Activated naive CD4-positive, alpha-beta T cell treated with anti-CD3 and anti-CD28 coated beads for 36 hours (primary cell): Measurements from ENCODE around the gene TMEM50A. TPM values are rescaled to one million over a fixed set of nuclear protein-coding genes. Genes with fewer than 3 reads are reported as not detected.
"Not testable (repeated sequence)": the region's sequence is repeated elsewhere in the genome, so short reads cannot be mapped to it uniquely, and the experiment has no call there.

Experiments used
- CTCF ChIA-PET: fragments of 350-600 bp; sonication (Branson Sonifier 250); formaldehyde crosslinking; loops from one replicate; lab custom pipeline; 2021; ENCODE audit warnings: antibody characterized with exemption; lab: Charles Lee
- DNase-seq: peaks from one replicate; pipeline ENCODE4 v3.0.0-alpha.2; 2020
- H3K27ac Mint-ChIP-seq: one replicate; pipeline ENCODE4 v1.8.0; 2021; ENCODE audit warnings: mild to moderate bottlenecking, mixed read lengths
- H3K27me3 Mint-ChIP-seq: one replicate; pipeline ENCODE4 v1.8.0; 2021; ENCODE audit warnings: low read depth, mixed read lengths
- H3K36me3 Mint-ChIP-seq: one replicate; pipeline ENCODE4 v1.8.0; 2021; ENCODE audit warnings: low read depth, mixed read lengths
- H3K4me1 Mint-ChIP-seq: one replicate; pipeline ENCODE4 v1.8.0; 2021; ENCODE audit warnings: low read depth, mixed read lengths
- H3K4me3 Mint-ChIP-seq: one replicate; pipeline ENCODE4 v1.8.0; 2021; ENCODE audit warnings: mild to moderate bottlenecking, moderate library complexity, mixed read lengths
- H3K9me3 Mint-ChIP-seq: one replicate; pipeline ENCODE4 v1.8.0; 2021; ENCODE audit warnings: mixed read lengths
- intact Hi-C: fragments of 100-400 bp; cut with micrococcal nuclease; formaldehyde crosslinking; loops from one replicate; pipeline ENCODE4 v1.15.1; 2023
- total RNA-seq, 2 experiments: library from RNA; stranded (reverse); gene quantifications; one replicate each; pipeline ENCODE4 v1.2.3, GENCODE V29; 2021

TMEM50A gene
- total RNA-seq, 2 experiments from 2014 or later, result 96.2 to 98.3 TPM

DNA sequence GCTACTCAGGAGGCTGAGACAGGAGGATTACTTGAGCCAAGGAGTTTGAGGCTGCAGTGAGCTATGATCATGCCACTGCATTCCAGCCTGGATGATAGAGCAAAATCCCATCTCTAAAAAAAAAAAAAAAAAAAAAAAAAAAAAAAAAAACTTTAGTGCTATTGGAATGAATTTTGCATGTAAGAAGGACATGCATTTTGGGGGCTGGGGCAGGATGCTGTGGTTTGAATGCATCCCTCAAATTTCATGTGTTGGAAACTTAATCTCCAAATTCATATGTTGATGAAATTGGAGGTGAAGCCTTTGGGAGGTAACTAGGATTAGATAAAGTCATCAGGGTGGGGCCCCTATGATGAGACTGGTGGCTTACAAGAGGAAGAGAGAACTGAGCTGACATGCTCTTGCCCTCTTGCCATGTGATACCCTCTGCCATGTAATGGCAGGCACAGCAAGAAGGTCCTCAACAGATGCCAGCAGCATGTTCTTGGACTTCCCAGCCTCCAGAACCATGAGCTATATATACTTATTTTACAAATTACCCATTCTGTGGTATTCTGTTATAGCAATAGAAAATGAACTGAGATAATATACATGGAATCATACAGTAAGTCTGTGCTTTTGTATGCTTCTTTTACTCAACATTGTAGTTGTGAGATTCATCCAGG lies 25.2 kb upstream of the TMEM50A start:
- H3K4me3 Mint-ChIP-seq, H3K27me3 Mint-ChIP-seq, CTCF ChIA-PET, H3K36me3 Mint-ChIP-seq, intact Hi-C loops, DNase-seq, H3K4me1 Mint-ChIP-seq, H3K27ac Mint-ChIP-seq, H3K9me3 Mint-ChIP-seq: not testable (repeated sequence)

DNA sequence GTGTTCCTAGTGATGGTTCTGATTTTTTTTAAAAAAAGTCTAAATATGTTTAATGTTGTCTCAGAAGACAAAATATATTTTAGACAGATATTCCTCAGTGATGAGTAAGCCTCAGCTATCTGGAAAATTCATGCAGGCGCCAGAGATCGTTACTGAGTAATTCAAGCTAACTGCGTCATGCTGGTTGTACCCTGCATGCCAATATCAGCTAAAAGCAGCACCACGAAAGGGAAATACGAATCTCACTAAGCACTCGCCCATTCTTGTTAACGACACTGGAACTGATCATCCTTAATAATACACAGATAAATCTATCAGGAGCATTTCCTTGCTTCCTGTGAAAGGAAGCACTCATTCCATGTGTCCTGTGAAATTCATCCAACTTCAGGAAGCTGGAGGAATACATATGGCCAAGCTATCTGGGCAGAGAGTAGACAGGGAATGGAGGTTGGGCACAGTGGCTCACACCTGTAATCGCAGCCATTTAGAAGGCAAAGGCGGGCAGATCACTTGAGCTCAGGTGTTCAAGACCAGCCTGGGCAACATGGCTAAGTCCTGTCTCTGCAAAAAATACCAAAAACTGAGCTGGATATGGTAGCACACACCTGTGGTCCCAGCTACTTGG lies 17.7 kb upstream of the TMEM50A start:
- H3K36me3 Mint-ChIP-seq, H3K27me3 Mint-ChIP-seq, intact Hi-C loops, H3K9me3 Mint-ChIP-seq, DNase-seq, H3K4me1 Mint-ChIP-seq, H3K27ac Mint-ChIP-seq, H3K4me3 Mint-ChIP-seq, CTCF ChIA-PET: not testable (repeated sequence)

DNA sequence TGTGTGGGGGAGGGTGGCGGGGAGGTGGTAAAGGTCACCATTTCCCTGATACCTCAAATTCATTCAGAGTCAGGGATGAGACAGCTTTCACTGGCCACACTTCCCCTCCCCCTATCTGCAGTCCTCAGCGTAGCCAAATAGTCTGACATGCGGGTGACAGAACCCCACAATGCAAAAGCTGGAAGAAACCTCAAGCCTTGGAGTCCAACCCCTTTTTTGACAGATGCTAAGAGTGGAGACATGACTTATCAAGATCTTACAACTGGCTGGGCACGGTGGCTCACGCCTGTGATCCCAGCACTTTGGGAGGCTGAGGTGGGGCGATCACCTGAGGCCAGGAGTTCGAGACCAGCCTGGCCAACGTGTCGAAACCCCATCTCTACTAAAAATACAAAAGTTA lies 16.0 kb upstream of the TMEM50A start:
- intact Hi-C loops, H3K27ac Mint-ChIP-seq, H3K36me3 Mint-ChIP-seq, H3K4me3 Mint-ChIP-seq, DNase-seq, H3K4me1 Mint-ChIP-seq, H3K27me3 Mint-ChIP-seq, H3K9me3 Mint-ChIP-seq, CTCF ChIA-PET: not testable (repeated sequence)

DNA sequence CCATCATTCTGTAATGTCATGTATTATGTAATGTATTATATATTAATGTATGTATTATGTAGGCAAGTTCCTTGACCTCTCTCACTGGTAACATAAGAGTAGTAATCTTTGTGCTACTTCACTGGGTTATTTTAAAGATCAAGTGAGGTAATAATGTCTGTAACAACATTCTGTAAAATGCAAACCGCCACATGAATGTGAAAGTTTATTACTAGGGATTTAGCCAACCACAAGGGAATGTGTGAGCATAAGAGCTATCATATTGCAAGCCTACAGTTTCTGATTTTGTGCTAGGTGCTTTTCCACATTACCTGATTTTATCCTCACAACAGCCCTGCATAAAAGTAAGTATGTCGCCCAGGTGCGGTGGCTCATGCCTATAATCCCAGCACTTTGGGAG lies 13.7 kb upstream of the TMEM50A start:
- H3K4me1 Mint-ChIP-seq, CTCF ChIA-PET, DNase-seq, intact Hi-C loops, H3K9me3 Mint-ChIP-seq, H3K27me3 Mint-ChIP-seq, H3K4me3 Mint-ChIP-seq, H3K27ac Mint-ChIP-seq, H3K36me3 Mint-ChIP-seq: not testable (repeated sequence)

DNA sequence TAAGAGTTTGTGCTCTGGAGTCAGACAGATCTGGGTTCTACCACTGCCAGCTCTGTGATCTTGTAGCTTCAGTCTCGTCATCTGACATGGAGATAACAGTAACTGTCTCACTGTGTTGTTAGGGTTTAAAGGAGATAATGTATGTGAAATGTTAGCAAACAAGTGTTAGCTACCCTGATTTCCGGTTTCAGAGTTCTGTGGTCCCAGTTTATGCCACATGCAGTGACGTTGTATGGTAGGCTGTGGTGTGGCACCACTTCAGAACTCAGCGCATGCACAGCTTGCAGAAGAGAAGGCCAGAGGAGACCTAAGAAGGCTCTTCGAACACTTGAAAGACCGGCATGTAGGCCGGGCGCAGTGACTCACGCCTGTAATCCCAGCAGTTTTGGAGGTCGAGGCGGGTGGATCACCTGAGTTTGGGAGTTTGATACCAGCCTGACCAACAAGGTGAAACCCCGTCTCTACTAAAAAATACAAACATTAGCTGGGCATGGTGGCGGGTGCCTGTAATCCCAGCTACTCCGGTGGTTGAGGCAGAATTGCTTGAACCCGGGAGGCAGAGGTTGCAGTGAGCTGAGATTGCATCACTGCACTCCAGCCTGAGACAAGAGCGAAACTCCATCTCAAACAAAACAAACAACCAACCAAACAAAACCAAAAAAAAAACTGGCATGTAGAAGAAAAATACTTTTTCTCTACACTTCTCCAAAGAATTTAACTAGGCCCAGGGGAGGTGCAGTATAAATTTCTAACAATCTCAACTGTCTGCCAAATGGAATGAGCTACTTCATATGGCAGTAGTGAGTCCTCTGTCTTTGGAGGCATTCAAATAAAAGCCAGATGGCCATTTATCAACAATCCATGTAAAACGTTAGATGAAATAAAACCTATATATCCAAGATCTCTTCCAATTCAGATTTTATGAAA lies 10.0 kb upstream of the TMEM50A start:
- intact Hi-C loops, CTCF ChIA-PET, H3K4me3 Mint-ChIP-seq, H3K27ac Mint-ChIP-seq, DNase-seq, H3K4me1 Mint-ChIP-seq, H3K36me3 Mint-ChIP-seq, H3K9me3 Mint-ChIP-seq, H3K27me3 Mint-ChIP-seq: not testable (repeated sequence)

DNA sequence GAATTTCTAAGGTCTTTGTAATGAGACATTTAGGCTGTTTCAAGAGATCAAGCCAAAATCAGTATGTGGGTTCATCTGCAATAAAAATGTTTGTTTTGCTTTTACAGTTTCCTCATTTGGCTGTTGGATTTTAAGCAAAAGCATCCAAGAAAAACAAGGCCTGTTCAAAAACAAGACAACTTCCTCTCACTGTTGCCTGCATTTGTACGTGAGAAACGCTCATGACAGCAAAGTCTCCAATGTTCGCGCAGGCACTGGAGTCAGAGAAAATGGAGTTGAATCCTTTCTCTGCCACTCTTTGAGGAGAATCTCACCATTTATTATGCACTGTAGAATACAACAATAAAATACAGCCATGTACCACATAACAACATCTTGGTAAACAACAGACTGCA lies 9.3 kb upstream of the TMEM50A start:
- H3K36me3 Mint-ChIP-seq, H3K27ac Mint-ChIP-seq, DNase-seq, H3K27me3 Mint-ChIP-seq, intact Hi-C loops, H3K9me3 Mint-ChIP-seq, H3K4me3 Mint-ChIP-seq, CTCF ChIA-PET: not testable (repeated sequence)
- H3K4me1 Mint-ChIP-seq, result peaks cover 11% of the 10 kb centered on the region

DNA sequence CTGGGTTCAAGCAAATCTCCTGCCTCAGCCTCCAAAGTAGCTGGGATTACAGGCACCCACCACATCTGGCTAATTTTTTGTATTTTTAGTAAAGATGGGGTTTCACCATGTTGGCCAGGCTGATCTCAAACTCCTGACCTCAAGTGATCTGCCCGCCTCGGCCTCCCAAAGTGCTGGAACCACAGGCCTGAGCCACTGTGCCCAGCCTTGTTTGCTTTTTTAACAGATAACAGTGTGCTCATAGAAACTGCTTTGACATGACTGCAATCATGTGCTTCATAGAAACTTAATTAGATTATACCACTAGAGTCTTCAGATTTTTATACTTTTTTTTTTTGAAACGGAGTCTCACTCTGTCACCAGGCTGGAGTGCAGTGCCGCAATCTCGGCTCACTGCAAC lies 8.8 kb upstream of the TMEM50A start:
- H3K27me3 Mint-ChIP-seq, H3K27ac Mint-ChIP-seq, intact Hi-C loops, DNase-seq, H3K9me3 Mint-ChIP-seq, H3K4me3 Mint-ChIP-seq, H3K36me3 Mint-ChIP-seq, CTCF ChIA-PET: not testable (repeated sequence)
- H3K4me1 Mint-ChIP-seq, result peaks cover 11% of the 10 kb centered on the region

DNA sequence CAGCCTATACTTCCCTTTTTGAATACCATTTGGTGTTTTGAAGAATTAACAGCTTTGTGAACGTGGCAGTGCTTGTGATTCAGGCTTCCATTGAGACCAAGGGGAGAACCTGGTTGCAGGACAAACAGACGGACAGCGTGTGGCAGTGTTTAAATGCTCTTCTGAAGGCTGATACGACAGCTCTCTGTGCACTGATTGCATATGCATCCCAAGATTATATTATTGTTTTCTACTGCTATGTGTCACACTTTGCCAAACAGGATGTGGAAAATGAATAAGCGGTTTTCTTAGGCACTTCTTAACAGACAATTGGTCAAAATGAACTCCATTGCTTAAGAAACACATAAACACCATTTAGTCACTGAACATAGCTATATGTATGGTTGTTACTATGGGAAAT lies 8.2 kb upstream of the TMEM50A start:
- H3K27me3 Mint-ChIP-seq, DNase-seq, intact Hi-C loops, CTCF ChIA-PET, H3K27ac Mint-ChIP-seq, H3K36me3 Mint-ChIP-seq, H3K9me3 Mint-ChIP-seq, H3K4me3 Mint-ChIP-seq: not testable (repeated sequence)
- peaks cover 13% of the 10 kb centered on the region for H3K4me1 Mint-ChIP-seq

DNA sequence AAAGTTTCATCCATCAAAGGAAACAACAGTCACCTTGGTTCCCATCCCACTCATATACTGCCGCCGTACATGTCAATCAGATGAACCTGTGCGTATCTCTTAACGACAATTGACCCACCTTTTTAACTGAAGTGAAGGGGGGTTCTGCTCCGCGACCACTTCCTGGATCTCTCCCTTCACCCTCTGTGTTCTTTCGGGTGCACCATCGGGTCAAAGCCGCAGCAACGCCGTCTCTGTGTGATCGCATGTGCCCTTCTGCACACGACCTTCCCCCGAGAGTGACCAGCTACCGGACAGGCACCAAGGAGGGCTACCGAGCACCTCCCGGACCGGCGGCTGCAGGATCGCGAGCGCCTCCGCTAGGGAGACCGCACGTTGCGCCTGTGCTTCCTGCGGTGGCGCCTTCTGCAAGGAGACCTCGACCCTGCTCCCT lies 1.2 kb upstream of the TMEM50A start:
- CTCF ChIA-PET, H3K9me3 Mint-ChIP-seq, H3K27me3 Mint-ChIP-seq, H3K36me3 Mint-ChIP-seq: not testable (repeated sequence)
- H3K27ac Mint-ChIP-seq, result peak overlapping the region; percentile 79
- H3K4me3 Mint-ChIP-seq, result peak overlapping the region; percentile 92
- DNase-seq, result peak; percentile 48
- peaks cover 25% of the 10 kb centered on the region for H3K4me1 Mint-ChIP-seq
- intact Hi-C loops, result loop anchor here (5.0 kb wide), 2 partner anchors 90 to 305 kb away; partner anchors contain the start of gene RSRP1

DNA sequence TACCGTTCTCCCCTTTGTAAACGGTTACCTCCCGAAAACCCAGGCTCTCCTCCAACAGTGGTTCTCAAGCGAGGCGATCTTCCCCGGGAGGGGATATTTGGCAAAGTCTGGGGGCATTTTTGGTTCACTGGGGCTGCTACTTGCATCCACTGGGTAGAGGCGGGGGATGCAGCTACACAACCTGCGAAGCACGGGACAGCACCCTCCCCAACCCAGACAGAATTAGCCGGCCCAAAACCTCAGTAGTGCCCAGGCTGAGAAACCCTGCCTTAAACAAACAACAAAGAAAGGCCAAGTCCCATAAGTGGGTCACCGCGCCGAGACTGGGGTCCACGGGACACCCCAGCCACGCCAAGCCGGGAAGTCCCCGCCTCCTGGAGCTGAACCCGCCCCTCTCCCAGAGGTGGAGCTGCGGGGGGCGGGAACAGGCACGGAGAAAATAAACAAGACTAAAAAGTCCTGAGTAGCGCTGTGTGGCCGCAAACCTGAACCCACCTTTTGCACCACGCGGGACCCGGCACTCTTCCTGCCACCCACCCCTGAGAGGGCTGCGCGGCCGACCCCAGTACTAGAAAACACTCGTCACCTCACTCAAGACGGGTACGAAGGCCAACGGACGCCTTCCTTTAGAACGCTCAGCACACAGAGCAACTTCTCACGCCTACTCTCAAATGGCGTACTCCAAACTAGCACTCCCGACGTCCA lies 499 bp upstream of the TMEM50A start:
- peak overlapping the region; percentile 93 for H3K4me3 Mint-ChIP-seq
- H3K36me3 Mint-ChIP-seq, CTCF ChIA-PET, H3K27me3 Mint-ChIP-seq, H3K9me3 Mint-ChIP-seq: not testable (repeated sequence)
- DNase-seq, result peak; percentile 22
- peak overlapping the region; percentile 93 for H3K27ac Mint-ChIP-seq
- peaks cover 26% of the 10 kb centered on the region for H3K4me1 Mint-ChIP-seq
- intact Hi-C loops, result loop anchor here (2.0 to 5.0 kb wide), 3 partner anchors 90 to 305 kb away; partner anchors contain the start of genes MACO1 and RSRP1

DNA sequence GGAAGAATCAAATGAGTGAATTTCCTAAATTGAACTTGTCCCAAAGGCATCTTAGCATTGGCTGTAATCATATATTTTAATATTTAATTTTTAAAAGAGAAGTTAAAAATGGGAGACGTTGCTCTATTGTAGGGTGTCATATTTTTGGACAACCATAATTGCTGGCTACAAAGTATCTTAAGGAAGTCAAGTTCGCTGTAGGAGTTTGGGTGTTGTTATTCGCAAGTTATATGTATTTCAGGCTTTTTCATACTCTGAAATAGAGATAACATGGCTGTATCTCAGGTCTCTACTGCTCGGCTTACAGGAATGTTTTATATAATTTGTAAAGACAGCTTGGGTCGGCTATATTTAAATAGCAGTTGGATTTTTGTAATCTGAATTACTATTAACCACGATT lies 852 bp downstream of the TMEM50A start:
- CTCF ChIA-PET, result interaction anchor here (1.7 kb wide), 1 partner anchor 10 kb away, joined by 5 read pairs; no protein-coding TSS in a partner anchor
- no peaks in the 10 kb centered on the region for H3K9me3 Mint-ChIP-seq
- peaks cover 7% of the 10 kb centered on the region for H3K36me3 Mint-ChIP-seq
- peaks cover 27% of the 10 kb centered on the region for H3K4me1 Mint-ChIP-seq
- DNase-seq, result no peak
- H3K27ac Mint-ChIP-seq, result peak overlapping the region; percentile 93
- intact Hi-C loops, result loop anchor here (2.0 to 5.0 kb wide), 3 partner anchors 92 to 307 kb away; partner anchors contain the start of genes MACO1 and RSRP1
- peak overlapping the region; percentile 93 for H3K4me3 Mint-ChIP-seq
- H3K27me3 Mint-ChIP-seq, result no peaks in the 10 kb centered on the region

DNA sequence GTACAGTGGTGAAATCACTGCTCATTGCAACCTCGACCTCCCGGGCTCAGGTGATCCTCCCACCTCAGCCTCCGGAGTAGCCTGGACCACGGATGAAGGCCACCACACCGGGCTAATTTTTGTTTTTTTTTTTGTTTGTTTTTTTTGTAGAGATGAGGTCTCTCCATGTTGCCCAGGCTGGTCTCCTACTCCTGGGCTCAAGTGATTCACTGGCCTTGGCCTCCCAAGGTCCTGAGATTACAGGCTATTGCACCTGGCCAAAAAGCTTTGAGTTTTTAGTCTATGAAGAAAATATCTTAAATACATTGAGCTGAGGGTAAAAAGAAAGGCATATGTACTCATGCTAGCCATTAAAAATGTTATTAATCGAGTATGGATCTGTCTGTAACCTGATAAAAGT lies 3.6 kb downstream of the TMEM50A start:
- Mint-ChIP-seq H3K4me3 (no peak overlapping the region), H3K36me3 (peaks cover 11% of the 10 kb centered on the region), H3K27ac (no peak overlapping the region), H3K27me3 (no peaks in the 10 kb centered on the region), H3K9me3 (no peaks in the 10 kb centered on the region), H3K4me1 (peaks cover 24% of the 10 kb centered on the region)
- DNase-seq, result no peak
- intact Hi-C loops, result no loop called here
- CTCF ChIA-PET, result interaction anchor here (0.6 kb wide), 1 partner anchor 761 kb away, joined by 3 read pairs; no protein-coding TSS in a partner anchor
